ENCODE results near the gene APOBEC3G.

APOBEC3G gene

DNA sequence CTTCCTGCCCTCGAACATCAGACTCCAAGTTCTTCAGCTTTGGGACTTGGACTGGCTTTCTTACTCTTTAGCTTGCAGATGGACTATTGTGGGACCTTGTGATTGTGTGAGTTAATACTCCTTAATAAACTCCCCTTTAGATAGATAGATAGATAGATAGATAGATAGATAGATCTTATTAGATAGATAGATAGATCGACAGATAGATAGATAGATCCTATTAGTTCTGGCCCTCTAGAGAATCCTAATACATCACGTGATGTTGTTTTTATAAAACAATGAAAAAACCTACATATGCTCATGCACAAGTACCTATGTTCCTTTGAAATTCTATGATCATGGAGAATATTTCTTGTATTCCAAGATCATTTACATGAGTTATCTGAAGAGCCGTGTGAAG is 43.9 kb downstream of the APOBEC3G start:
- DNase-seq (ENCODE audit: low read depth in 2 of 2, low spot score in 1 of 2), result no peak

DNA sequence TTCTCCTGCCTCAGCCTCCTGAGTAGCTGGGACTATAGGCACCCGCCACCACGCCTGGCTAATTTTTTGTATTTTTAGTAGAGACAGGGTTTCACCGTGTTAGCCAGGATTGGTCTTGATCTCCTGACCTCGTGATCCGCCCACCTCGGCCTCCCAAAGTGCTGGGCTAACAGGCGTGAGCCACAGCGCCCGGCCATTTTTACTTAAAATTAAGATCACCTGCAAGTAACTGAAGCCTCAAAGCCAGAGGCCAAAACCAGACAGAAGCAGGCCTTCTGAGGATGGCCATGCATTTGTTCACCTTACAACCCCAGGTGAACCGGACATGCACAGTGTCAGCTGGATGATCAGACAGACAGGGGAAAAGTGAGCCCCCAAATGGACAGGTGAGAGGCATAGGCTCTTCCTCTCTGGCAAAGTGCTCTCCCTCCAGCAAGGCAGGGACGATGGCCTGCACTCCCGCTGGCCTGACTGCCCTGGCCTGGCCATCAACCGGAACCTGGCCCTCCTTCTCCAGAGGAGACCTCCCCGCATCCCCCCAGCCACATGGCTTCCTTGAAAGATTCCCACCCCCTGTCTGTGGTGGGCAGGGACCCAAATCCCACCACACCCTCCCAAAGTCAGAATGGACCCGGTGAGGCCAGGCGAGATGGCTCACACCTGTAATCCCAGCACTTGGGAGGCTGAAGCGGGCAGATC is 45.8 kb downstream of the APOBEC3G start:
- DNase-seq (ENCODE audit: low read depth in 2 of 2, low spot score in 1 of 2), result no peak

DNA sequence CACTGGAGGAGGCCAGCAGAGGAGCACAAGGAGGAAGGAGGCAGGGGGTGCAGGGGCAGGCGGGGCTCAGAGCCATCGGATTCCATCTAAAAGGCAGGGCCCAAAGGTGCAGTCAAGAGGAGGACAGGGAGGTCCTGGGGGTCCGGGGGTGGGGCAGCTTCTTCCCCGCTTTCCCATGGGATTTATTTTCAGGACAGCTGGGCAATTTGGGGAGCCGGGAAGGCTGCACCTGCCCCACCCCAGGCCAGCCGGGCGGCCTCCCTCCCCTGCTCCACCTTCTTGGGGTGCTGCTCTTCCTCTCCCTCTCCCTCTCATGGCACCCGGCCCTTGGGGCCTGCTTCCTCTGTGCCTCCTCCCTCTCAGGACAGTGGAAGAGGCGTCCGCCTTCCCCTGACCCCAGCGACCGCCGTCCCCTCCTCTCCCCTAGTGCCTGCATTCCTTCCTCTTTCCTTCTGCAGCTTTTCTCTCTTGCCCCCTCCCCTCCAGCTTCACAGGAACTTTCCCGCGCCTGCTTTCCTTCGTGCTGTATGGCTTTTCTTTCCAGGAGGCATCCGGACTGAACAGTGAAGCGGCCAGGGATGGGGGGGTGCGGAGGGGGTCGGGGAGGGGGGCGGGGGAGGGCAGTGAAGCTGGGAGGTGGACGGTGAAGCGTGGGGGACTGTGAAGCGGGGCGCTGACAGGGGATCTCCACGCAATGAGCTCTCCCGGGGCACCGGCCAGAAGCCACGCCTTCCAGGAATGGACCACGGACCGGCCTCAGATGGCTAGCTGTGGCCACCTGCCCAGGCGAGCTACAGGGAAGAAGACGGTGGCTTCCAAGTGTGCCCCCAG is 46.9 kb downstream of the APOBEC3G start:
- no peak for DNase-seq (ENCODE audit: low read depth in 2 of 2, low spot score in 1 of 2)

DNA sequence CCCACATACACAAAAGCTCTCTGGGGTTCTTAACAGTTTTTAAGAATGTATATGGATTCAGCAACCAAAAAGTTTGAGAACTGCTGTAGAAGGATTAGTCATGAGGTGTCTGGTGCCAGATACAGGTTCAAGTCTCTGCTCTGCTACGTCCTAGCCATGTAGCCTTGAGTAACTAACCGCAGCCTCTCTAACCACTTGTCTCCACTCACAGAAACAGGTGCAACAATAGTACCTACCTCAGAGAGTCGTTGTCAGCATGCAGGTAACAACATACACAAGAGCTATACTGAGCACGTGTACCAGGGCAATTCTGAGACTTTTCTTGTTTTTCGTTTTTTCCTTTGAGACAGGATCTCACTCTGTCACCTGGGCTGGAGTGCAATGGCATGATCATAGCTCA is 48.5 kb downstream of the APOBEC3G start:
- DNase-seq (ENCODE audit: low read depth in 2 of 2, low spot score in 1 of 2), result no peak

DNA sequence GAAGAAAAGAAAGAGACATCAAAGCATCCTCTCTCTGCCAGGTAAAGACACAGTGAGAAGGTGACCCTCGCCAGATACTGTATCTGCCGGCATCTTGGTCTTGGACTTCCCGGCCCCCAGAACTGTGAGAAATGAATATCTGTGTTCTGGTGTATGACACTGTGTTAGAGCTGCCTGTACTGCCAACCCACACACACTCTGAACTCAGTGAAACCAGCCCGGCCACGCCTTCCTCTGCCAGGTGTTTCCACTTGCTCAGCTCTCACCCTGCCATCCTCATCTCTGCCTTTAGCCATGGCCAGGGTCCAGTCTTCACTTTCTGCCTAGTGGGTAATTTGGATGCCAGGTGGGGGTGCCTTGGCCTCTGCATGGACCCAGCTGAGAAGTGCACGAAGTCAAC is 51.4 kb downstream of the APOBEC3G start:
- DNase-seq (ENCODE audit: low read depth in 2 of 2, low spot score in 1 of 2), result no peak

DNA sequence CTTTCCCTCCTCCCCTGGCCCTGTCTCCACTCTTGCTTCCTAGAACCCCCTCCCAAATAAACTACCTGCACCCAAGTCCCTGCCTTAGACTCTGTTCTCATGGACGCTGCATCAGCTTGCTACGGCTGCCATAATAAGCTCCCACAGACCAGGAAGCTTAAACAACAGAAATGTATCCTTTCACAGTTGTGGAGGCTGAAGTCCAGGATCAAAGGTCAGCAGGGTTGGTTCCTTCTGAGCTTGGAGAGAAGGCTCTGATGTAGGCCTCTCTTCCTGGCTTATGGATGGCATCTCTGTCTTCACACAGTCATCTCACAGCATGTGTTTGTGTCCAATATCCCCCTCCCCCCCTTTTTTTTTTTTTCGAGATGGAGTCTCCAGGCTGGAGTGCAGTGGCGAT is 52.0 kb downstream of the APOBEC3G start:
- no peak for DNase-seq (ENCODE audit: low read depth in 2 of 2, low spot score in 1 of 2)

DNA sequence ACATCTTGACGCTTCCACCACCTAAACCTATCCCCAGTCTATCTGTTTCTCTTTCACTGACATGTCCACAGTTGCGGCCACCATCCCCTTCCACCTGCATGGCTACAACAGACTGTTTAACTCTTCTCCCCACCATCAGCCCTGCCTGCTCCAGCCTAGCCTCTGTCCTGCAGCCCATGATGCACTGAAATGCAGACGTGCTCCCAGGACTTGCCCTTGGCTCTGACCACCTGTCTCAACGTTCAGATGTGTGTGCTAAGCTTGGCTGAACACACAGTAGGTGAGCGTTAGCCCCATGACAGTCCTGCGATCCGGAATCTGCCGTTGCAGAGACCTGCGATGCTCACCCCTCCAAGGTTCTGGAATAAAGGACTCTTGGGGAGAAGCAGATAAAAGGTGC is 52.7 kb downstream of the APOBEC3G start:
- no peak for DNase-seq (ENCODE audit: low read depth in 2 of 2, low spot score in 1 of 2)

DNA sequence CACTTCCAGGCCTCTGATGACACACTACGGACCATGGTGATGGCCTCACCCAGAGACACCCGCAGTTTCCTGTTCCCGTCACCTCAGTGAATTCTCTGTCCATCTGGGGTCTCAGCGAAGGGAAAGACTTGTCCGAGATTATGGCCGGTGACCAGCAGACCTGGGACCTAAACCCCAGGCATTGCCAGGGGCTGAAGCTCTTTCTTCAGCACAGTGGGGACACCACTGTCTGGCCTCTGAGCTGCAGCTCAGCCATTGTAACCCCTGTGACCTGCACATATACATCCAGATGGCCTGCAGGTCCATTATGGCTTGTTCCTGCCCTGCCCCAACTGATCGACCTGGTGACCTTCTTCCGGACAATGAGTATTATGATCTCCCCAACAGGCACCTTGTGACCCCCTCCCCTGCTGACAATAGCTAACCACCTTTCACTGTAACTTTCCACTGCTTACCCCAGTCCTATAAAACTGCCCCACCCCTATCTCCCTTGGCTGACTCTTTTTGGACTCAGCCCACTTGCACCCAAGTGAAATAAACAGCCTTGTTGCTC is 53.2 kb downstream of the APOBEC3G start:
- DNase-seq (ENCODE audit: low read depth in 2 of 2, low spot score in 1 of 2), result no peak

DNA sequence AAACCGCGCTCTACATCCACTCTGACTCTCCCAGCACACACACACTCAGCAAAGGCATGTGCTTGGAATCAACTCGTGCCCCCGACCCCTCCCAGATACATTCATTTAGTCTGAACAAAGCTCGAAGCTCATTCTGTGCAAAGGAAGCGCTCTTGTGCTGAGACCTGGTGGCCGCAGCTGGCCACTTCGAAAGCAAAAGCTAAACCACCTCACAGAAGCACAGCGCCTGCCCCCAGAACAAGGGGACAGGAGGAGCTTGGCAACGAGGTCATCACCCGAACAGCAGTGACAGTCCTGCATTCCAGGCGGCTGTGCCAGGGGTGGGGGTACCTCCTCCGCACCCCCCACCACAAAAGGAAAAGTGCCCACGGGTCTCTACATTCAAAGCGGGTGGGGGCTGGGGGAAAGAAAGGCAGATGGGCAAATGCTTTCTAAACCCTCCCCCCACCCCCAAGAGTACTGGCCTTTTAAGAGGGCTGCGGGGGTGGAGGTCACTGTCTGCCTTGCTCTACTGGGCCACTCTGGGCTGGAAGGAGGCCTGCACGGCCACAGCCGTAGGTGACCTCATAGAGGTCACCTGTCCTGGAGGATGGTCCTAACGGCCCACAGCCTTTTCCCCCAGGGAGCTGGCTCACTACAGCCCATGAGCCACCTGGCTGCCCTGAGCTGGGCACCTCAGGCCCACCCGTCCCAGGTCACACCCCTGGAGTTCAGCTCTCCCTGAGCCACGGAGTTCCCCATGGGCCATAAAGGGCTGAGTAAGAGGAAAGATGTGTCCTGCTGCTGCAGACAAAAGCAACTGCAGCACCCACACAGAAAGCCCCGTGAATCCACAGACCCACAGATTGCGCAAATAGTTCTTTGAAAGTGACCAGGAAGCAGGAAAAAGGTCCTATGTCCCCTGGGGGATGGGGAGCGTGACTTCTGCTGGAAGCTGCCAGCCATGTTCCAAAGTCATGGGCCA is 54.1 kb downstream of the APOBEC3G start:
- DNase-seq (ENCODE audit: low read depth in 2 of 2, low spot score in 1 of 2), result no peak

DNA sequence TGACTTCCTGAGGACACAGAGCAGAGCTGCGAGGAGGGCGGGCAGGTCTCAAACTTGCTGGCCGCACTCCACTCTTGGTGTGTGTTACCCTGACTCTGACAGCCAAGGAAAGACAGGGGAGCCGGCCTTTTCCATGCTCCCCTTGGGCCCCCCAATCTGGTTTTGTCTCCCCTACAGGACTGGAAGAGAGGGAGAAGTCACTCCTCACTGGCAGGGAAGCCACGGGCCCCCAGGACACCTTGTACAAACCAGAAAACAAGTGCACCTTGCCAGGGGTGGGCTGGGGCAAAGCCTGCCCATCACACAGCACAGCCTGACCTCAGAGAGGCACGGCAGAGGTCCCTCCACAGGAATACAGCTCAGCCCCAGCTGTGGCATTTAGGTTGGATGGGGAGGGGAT is 55.2 kb downstream of the APOBEC3G start:
- no peak for DNase-seq (ENCODE audit: low read depth in 2 of 2, low spot score in 1 of 2)

DNA sequence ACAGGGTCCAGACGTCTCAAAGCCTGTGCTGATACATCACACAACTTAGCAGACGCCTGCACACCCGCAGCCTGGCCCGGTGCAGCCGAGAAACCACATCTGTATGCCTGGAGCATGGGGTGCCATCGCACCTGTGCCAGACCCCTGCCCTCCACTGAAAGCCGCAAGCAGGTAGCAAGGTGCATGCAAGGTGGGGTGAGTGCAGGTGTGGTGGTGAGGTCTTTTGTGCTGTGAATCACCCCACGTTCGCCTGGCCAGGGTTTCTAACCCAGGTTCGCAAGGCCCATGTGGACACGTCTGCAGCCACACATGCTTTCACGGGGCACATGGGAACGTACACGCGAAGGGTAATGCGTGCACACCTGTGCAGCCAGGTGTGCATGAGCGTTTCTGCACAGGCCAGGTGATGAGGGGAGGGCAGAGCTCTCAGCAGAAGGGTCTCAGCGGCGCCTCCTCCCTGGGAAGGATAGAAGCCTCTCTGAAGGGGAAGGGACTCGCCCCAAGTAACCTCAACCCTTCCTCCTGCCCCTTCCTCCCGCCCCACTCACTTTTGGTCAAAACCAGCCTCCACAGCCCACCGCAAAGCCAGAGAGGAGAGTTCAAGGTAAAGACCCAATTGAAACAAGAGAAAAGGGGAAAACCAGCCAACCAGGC is 55.9 kb downstream of the APOBEC3G start:
- no peak for DNase-seq (ENCODE audit: low read depth in 2 of 2, low spot score in 1 of 2)

DNA sequence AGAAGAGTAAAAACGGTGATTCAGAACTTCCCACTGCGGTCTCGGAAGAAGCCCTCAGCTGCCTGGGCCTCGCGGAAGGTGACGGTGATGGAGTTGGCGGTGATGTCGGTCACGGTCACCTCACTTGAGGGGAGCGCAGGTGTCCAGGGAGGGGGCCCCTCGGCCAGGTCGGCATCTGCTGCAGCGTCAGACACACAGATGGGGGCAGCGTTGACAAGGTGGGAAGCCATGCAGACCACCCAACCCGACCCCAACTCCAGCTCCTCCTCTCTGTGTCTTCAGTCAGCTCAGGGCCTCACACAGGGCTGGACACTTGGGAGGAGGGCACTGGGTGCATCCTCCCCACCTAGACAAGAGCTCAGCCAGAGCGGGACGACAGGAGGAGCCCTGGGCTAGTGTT is 56.8 kb downstream of the APOBEC3G start:
- no peak for DNase-seq (ENCODE audit: low read depth in 2 of 2, low spot score in 1 of 2)

DNA sequence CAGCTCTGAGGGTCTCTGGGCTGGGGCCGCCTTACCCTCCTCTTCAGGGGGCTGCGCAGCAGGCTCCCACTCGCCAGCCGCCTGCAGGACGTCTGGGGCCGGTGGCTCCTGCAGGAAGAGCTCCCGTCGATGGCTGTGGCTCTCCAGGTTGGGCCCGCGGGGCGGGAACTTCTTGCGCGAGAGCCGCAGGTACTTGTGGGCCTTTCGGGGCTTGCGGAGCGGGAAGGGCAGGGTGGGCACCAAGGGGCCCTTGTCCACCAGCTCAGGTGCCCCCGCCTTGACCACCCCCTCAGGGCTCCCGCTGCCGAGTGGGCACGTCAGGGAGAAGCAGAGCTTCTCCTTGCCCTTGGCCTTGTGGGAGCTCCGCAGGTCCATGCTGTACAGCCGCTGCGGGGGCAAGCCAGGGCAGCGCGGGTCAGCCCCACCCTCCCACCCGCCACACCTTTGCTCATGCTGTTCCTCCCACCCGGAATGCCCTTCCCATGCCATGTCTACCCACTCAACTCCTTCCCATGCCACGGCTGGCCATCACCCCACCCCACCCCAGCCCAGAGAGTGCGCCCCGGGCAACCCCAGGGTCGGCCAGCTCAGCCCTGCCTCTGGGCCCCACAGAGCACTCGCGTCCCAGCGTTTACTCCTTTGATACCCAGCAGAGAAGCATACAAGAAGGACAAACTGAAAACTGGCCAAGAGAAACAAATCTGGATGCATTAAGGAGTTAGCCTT is 57.5 kb downstream of the APOBEC3G start:
- DNase-seq (ENCODE audit: low read depth in 2 of 2, low spot score in 1 of 2), result no peak

DNA sequence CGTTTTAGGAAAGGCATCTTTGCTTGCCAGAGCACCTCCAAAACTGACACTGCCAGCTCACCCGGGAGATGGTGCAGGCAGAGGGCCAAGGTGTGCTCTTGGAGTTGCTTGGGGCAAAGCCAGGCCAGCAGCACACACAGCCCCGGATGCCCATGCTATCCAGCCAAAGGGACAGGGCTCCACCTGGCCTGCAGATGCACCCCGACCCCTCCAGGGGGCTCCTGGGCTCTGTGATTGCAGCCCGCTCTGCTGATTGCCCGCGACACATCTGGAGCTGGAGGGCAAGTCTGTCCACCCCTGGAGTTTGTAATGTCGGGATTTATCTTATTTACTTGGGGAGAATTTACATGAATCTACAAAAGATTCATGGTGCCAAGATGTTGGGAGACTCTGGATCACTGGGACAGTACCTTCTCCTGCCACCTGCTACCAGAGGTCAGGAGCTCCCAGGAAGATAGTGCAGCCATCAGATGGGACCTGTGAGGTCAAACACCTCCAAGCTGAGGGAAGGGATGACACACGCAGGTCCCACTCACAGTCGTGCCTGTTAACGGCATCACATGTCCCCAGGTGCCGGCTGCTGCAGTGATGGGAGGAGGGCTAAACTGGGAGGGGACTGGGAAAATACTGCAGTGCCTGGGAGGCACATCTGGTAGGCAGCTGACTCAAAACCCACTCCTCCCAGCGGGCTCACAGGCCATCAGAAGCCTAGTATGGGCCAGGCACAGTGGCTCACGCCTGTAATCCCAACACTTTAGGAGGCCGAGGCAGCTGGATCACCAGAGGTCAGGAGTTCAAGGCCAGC is 58.2 kb downstream of the APOBEC3G start:
- no peak for DNase-seq (ENCODE audit: low read depth in 2 of 2, low spot score in 1 of 2)

DNA sequence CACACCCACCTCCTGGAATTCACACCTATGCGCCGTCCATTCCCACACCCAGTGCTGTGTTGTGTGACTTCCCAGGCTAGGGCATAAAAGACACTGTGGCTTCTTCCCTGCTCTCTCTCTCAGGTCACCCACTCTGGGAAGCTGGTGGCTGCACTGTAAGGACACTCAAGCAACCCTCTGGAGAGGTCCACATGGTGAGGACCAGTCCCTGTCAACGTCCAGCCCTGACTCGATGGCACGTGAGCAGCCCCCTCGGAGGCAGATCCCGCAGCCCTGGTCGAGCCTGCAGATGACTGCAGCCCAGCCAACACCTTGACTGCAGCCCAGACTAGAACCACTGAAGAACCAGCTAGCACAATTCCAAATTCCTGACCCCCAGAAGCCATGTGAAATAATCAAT is 59.2 kb downstream of the APOBEC3G start:
- no peak for DNase-seq (ENCODE audit: low read depth in 2 of 2, low spot score in 1 of 2)
